Endothelial cell of umbilical vein (primary cell): ENCODE results near the gene EGLN1. TPM values are rescaled to one million over a fixed set of nuclear protein-coding genes. Genes with fewer than 3 reads are reported as not detected.

Experiments
- BruUV-seq: library from RNA; stranded (reverse); fragments of 400-500 nt; replicated peaks from 2 replicates; lab custom pipeline; 2021; lab: Mats Ljungman, UMichigan
- CTCF ChIA-PET: fragments of 300-600, 350-600 bp; sonication (Branson Sonifier 250); formaldehyde crosslinking; loops from one replicate; lab custom pipeline; 2021; ENCODE audit warnings: antibody characterized with exemption, inconsistent platforms; lab: Charles Lee
- POLR2A ChIA-PET: fragments of 300-600, 350-600 bp; sonication (Branson Sonifier 250); formaldehyde crosslinking; loops from one replicate; lab custom pipeline; 2021; ENCODE audit warnings: antibody characterized with exemption, inconsistent platforms; lab: Charles Lee
- DNase-seq: peaks from one replicate; pipeline ENCODE4 v3.0.0-alpha.2; 2011; ENCODE audit warnings: low read depth, low spot score
- FAIRE-seq: peaks from 2 replicates; lab custom pipeline; 2011; peaks lifted over from hg19 to GRCh38; lab: Jason Lieb, UNC
- H2AFZ ChIP-seq: 2 replicates; pipeline ENCODE4 v1.6.0; 2012; ENCODE audit warnings: low read depth, low read length, control low read depth, inconsistent platforms
- H3K27ac ChIP-seq: 2 replicates; pipeline ENCODE4 v1.5.1; 2011; ENCODE audit warnings: low read depth, mild to moderate bottlenecking, control low read depth, low read length, moderate library complexity; ENCODE audit not compliant: insufficient read depth
- H3K27me3 ChIP-seq, 2 experiments: 2 replicates each; pipeline versions ENCODE4 v1.6.0 to v1.6.1; 2011; ENCODE audit warnings: low read length in 2 of 2, mixed read lengths in 1 of 2; ENCODE audit not compliant: control insufficient read depth in 2 of 2, insufficient read depth in 2 of 2
- H3K36me3 ChIP-seq, 2 experiments: 2 replicates in 1 of 2; 3 replicates in 1 of 2; pipeline ENCODE4 v1.5.1; 2011; ENCODE audit warnings: low read length in 2 of 2, mild to moderate bottlenecking in 1 of 2, moderate library complexity in 1 of 2; ENCODE audit not compliant: control insufficient read depth in 2 of 2, insufficient read depth in 2 of 2; ENCODE audit errors: extremely low read depth in 1 of 2
- H3K4me1 ChIP-seq: 3 replicates; pipeline ENCODE4 v1.5.1; 2011; ENCODE audit warnings: mild to moderate bottlenecking, low read length; ENCODE audit not compliant: control insufficient read depth, insufficient read depth; ENCODE audit errors: extremely low read depth
- H3K4me2 ChIP-seq: 2 replicates; pipeline ENCODE4 v1.6.1; 2011; ENCODE audit warnings: low read length, control low read depth, mixed read lengths; ENCODE audit not compliant: insufficient read depth
- H3K4me3 ChIP-seq, 3 experiments: fragments of 200-600 bp in 1 of 3; sonication (generic), shearing (Covaris generic) in 1 of 3; replicated peaks in 1 of 3; 2 replicates each; pipeline ENCODE4 v1.5.1; 2011 to 2016; ENCODE audit warnings: control low read depth in 3 of 3, low read length in 3 of 3, mild to moderate bottlenecking in 2 of 3, inconsistent platforms in 1 of 3, low read depth in 1 of 3, moderate library complexity in 1 of 3; ENCODE audit not compliant: insufficient read depth in 1 of 3
- H3K79me2 ChIP-seq: 2 replicates; pipeline ENCODE4 v1.6.0; 2012; ENCODE audit warnings: low read length, inconsistent platforms; ENCODE audit not compliant: control insufficient read depth, insufficient read depth
- H3K9ac ChIP-seq: replicated peaks from 2 replicates; pipeline ENCODE3; 2011; ENCODE audit warnings: low read length, control low read depth; ENCODE audit not compliant: insufficient read depth; ENCODE audit errors: extremely low read depth
- H3K9me1 ChIP-seq: replicated peaks from 3 replicates; pipeline ENCODE4 v1.6.0; 2011; ENCODE audit warnings: mild to moderate bottlenecking, low read length; ENCODE audit not compliant: control insufficient read depth, insufficient read depth; ENCODE audit errors: extremely low read depth
- H3K9me3 ChIP-seq: replicated peaks from 2 replicates; pipeline ENCODE4 v1.5.1; 2012; ENCODE audit warnings: low read length, inconsistent platforms; ENCODE audit not compliant: control insufficient read depth, insufficient read depth
- H4K20me1 ChIP-seq: replicated peaks from 2 replicates; pipeline ENCODE3; 2011; ENCODE audit warnings: mild to moderate bottlenecking, low read length; ENCODE audit not compliant: control insufficient read depth, insufficient read depth; ENCODE audit errors: extremely low read depth
- EZH2 ChIP-seq: IDR thresholded peaks from 2 replicates; pipeline ENCODE4 v1.6.1; 2012; ENCODE audit warnings: borderline replicate concordance, low read depth, mild to moderate bottlenecking, moderate library complexity, low read length, inconsistent platforms; ENCODE audit not compliant: severe bottlenecking
- FOS ChIP-seq: IDR thresholded peaks from 2 replicates; pipeline ENCODE4 v1.6.1; 2011; ENCODE audit warnings: mild to moderate bottlenecking, low read length, moderate library complexity, borderline replicate concordance; ENCODE audit not compliant: insufficient read depth
- MAX ChIP-seq: IDR thresholded peaks from 2 replicates; pipeline ENCODE4 v1.6.1; 2011; ENCODE audit not compliant: insufficient read depth, insufficient read length
- MYC ChIP-seq: IDR thresholded peaks from one replicate; pipeline ENCODE4 v1.6.1; 2011; ENCODE audit warnings: mild to moderate bottlenecking, low read depth, low read length
- POLR2A ChIP-seq: IDR thresholded peaks from 2 replicates; pipeline ENCODE4 v1.6.1; 2012; ENCODE audit warnings: low read depth, mild to moderate bottlenecking, control low read depth, low read length
- POLR2AphosphoS5 ChIP-seq: IDR thresholded peaks from 2 replicates; pipeline ENCODE4 v1.6.1; 2012; ENCODE audit warnings: low read depth, mild to moderate bottlenecking, control low read depth, low read length, moderate library complexity; ENCODE audit not compliant: insufficient read depth
- dilution Hi-C: fragments of 300-500 bp; cut with MboI; formaldehyde crosslinking; loops from one replicate; pipeline ENCODE4 v1.15.0; 2019; ENCODE audit warnings: low sequenced_read_pairs; ENCODE audit not compliant: extremely low pct_ligation_motif_present
- intact Hi-C: fragments of 100-400 bp; cut with micrococcal nuclease; formaldehyde crosslinking; loops from one replicate; pipeline ENCODE4 v1.10.0; 2022
- polyA plus RNA-seq, 4 experiments: library from polyadenylated mRNA; depleted of rRNA in 3 of 4; stranded (reverse) in 3 of 4; unstranded in 1 of 4; fragments of >200 nt; gene quantifications; 2 replicates each; pipeline versions ENCODE4 v1.2.1 to v1.2.3, GENCODE V29; 2011 to 2012; ENCODE audit warnings: missing spikeins in 1 of 4
- total RNA-seq: library from RNA; stranded (reverse); gene quantifications from 2 replicates; pipeline ENCODE4 v1.2.3, GENCODE V29; 2021
- TF ChIP-seq, protein P1 (sequence below), 2 donors: IDR thresholded peaks; 1 replicate in 1 of 2; 2 replicates in 1 of 2; pipeline ENCODE4 v1.5.1; 2011; ENCODE audit warnings: low read length in 2 of 2, mild to moderate bottlenecking in 2 of 2, moderate library complexity in 2 of 2, control low read depth in 1 of 2, inconsistent platforms in 1 of 2, low read depth in 1 of 2; ENCODE audit not compliant: insufficient read depth in 1 of 2; ENCODE audit errors: extremely low read depth in 1 of 2

The EGLN1 gene
- total and polyA plus RNA-seq, 2 donors (not counting 3 experiments of a cell fraction or from before 2014, with no cell fraction given): 13.7 to 38.1 TPM

DNA sequence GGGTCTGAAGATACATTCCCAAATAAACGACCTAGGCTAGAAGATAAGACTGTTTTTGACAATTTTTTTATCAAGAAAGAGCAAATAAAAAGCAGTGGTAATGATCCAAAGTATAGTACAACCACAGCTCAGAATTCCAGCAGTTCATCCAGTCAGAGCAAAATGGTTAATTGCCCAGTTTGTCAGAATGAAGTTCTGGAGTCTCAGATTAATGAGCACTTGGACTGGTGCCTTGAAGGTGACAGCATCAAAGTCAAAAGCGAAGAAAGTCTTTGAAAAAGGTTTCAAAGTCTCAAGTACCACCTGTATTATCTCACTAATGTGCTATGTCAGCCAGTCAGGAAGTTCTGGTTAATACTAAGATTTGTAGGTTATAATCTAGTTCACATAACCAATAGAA lies 69.0 kb downstream of the EGLN1 start:
- Histone ChIP-seq H3K4me2 (no peak overlapping the region), H3K9ac (no peak overlapping the region), H3K9me3 (no peaks in the 10 kb centered on the region), H4K20me1 (no peaks in the 10 kb centered on the region), H2AFZ (no peak overlapping the region), H3K36me3 (peaks cover 0 to 6% of the 10 kb centered on the region in 2 experiments), H3K4me1 (peaks cover 20% of the 10 kb centered on the region), H3K27ac (no peak overlapping the region), H3K79me2 (peaks cover 1% of the 10 kb centered on the region), H3K27me3 (no peaks in the 10 kb centered on the region), H3K4me3 (no peak overlapping the region), H3K9me1 (no peaks in the 10 kb centered on the region)
- intact Hi-C loops (no loop called here), dilution Hi-C loops (no loop called here)
- ChIA-PET CTCF (no interaction called here), POLR2A (no interaction called here)
- DNase-seq: no peak
- no peak for FAIRE-seq
- no TSS peak for BruUV-seq
- TF ChIP-seq FOS: no peak
- TF ChIP-seq, protein P1, sequence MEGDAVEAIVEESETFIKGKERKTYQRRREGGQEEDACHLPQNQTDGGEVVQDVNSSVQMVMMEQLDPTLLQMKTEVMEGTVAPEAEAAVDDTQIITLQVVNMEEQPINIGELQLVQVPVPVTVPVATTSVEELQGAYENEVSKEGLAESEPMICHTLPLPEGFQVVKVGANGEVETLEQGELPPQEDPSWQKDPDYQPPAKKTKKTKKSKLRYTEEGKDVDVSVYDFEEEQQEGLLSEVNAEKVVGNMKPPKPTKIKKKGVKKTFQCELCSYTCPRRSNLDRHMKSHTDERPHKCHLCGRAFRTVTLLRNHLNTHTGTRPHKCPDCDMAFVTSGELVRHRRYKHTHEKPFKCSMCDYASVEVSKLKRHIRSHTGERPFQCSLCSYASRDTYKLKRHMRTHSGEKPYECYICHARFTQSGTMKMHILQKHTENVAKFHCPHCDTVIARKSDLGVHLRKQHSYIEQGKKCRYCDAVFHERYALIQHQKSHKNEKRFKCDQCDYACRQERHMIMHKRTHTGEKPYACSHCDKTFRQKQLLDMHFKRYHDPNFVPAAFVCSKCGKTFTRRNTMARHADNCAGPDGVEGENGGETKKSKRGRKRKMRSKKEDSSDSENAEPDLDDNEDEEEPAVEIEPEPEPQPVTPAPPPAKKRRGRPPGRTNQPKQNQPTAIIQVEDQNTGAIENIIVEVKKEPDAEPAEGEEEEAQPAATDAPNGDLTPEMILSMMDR (IDR thresholded peaks at IDR 0.05; ENCODE audit: extremely low read depth in 1 of 2, insufficient read depth in 1 of 2, low read depth in 1 of 2, low read length in 2 of 2): no peak
- TF ChIP-seq MAX: no peak
- no peak for TF ChIP-seq MYC
- TF ChIP-seq EZH2: no peak
- no peak for TF ChIP-seq POLR2A
- no peak for TF ChIP-seq POLR2AphosphoS5
